Left renal pelvis (tissue), 4 donors: ENCODE data around the gene NDC1. TPM values are rescaled to one million over a fixed set of nuclear protein-coding genes. Genes with fewer than 3 reads are reported as not detected.
"Not testable (repeated sequence)": the region's sequence is repeated elsewhere in the genome, so short reads cannot be mapped to it uniquely, and the experiment has no call there.

ENCODE experiments used
- DNase-seq, 4 donors: peaks; one replicate each; pipeline ENCODE4 v3.0.0-alpha.2; 2013; ENCODE audit warnings: low read depth in 4 of 4, low spot score in 3 of 4
- polyA plus RNA-seq, 4 donors: library from polyadenylated mRNA; unstranded; fragments of 120-200 nt; gene quantifications; one replicate each; pipeline ENCODE4 v1.2.1, GENCODE V29; 2013; ENCODE audit not compliant: insufficient read length in 4 of 4

NDC1 gene
- polyA plus RNA-seq, 4 donors, result 24.3 to 35.0 (median 29.7) TPM

- DNase-seq, result no peak
Observed at GRCh38 chr1:53766831-53767405, 71.2 kb downstream of the NDC1 start.

GRCh38 chr1:53766194-53766742 lies 71.8 kb downstream of the NDC1 start:
- DNase-seq, result no peak

GRCh38 chr1:53765657-53766056 lies 72.4 kb downstream of the NDC1 start:
- no peak for DNase-seq

- DNase-seq, result no peak
Observed at GRCh38 chr1:53763911-53764310, 74.2 kb downstream of the NDC1 start.

- no peak for DNase-seq
Observed at GRCh38 chr1:53763461-53763860, 74.6 kb downstream of the NDC1 start.

GRCh38 chr1:53760497-53760896 lies 77.6 kb downstream of the NDC1 start:
- DNase-seq, result not testable (repeated sequence)

- DNase-seq, result no peak
Observed at GRCh38 chr1:53755874-53756273, 82.2 kb downstream of the NDC1 start.

- peak in 1 of 4 donors; percentile 44 for DNase-seq
Observed at GRCh38 chr1:53754484-53755312, 83.4 kb downstream of the NDC1 start.

GRCh38 chr1:53752281-53752680 lies 85.8 kb downstream of the NDC1 start:
- no peak for DNase-seq

- DNase-seq, result no peak
Observed at GRCh38 chr1:53747841-53748240, 90.3 kb downstream of the NDC1 start.

- no peak for DNase-seq
Observed at GRCh38 chr1:53740621-53741105, 97.4 kb downstream of the NDC1 start.

- peak in 3 of 4 donors; percentile 71 to 73 (median 71) for DNase-seq
Observed at GRCh38 chr1:53739109-53739681, 98.9 kb downstream of the NDC1 start, which contains the start of gene GLIS1. Gene GLIS1, minus strand, starts transcription at chr1:53739164. Its CDS starts 1,100 bp downstream, at chr1:53738064.

- no peak for DNase-seq
Observed at GRCh38 chr1:53738205-53739108, 99.6 kb downstream of the NDC1 start.

- DNase-seq, result no peak
Observed at GRCh38 chr1:53737648-53738204, 100.4 kb downstream of the NDC1 start.

GRCh38 chr1:53736290-53736689 lies 101.8 kb downstream of the NDC1 start:
- DNase-seq, result no peak

GRCh38 chr1:53735681-53736080 lies 102.4 kb downstream of the NDC1 start:
- DNase-seq, result no peak

- DNase-seq, result no peak
Observed at GRCh38 chr1:53735261-53735660, 102.8 kb downstream of the NDC1 start.

GRCh38 chr1:53734650-53735211 lies 103.4 kb downstream of the NDC1 start:
- DNase-seq, result no peak

- DNase-seq, result no peak
Observed at GRCh38 chr1:53733975-53734649, 104.0 kb downstream of the NDC1 start.
